ENCODE data around the gene SPATA9.
A peak's percentile ranks its signal among the peaks of the same experiment; 100 is the strongest.

SPATA9 gene

DNA sequence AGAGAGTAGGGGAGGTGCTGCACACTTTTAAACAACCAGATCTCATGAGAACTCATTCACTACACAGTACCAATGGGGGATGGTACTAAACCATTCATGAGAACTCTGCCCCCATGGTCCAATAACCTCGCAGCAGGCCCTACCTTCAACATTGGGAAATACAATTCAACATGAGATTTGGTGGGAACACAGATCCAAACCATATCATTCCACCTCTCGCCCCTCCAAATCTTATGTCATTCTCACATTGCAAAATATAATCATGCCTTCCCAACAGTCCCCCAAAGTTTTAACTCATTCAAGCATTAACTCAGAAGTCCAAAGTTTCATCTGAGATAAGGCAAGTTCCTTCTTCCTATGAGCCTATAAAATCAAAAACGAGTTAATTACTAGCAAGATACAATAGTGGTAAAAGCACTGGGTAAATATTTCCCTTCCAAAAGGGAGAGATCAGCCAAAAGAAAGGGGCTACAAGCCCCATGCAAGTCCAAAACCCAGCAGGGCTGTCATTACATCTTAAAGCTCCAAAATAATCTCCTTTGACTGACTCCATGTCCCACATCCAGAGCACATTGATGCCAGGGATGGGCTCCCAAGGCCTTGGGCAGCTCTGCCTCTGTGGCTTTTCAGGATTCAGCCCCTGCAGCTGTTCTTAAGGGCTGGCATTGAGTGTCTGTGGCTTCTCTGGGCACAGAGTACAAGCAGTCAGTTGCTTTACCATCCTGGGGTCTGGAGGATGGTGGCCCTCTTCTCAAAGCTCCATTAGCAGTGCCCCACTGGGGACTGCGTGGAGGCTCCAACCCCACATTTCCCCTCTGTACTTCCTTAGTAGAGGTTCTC lies 54.6 kb downstream of the SPATA9 start:
- no peak for TF ChIP-seq Cebpa-rat (IDR thresholded peaks at IDR 0.05)
- Histone ChIP-seq H3K27me3 (no peaks in the 10 kb centered on the region), H3K4me1 (peaks cover 20 to 50% (median 39%) of the 10 kb centered on the region in 10 experiments), H3K27ac (no peak overlapping the region), H3K4me3 (no peak overlapping the region), H4K20me1 (no peaks in the 10 kb centered on the region), H3K4me2 (peak overlapping the region in 7 of 11 experiments; percentile 18 to 62 (median 33); a peak in 11 of 22 replicates), H3K9ac (no peak overlapping the region), H3K9me3 (replicated peaks in 1 of 11) (peaks cover 0 to 19% (median 10%) of the 10 kb centered on the region in 11 experiments; a peak in 11 of 22 replicates), H3K36me3 (no peaks in the 10 kb centered on the region)

DNA sequence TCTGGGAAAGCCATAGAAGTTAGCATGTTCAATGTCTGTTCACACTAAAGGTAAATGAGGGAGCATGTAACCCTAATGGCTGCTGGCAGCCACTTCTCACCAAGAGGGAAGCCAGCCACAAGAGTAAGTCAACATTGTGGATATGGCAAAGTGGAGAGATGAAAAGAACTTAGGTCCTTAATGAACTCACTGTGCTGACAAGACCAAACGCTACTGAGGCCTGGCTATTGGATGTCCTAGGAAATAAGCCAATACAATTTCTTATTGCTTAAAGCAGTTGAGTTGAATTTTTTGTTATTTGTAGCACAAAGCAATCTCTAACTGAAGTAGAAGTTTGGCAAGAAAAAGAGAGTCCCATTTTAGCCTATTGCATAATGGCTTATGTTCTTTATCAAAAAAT lies 56.1 kb downstream of the SPATA9 start:
- Histone ChIP-seq H3K9ac (no peak overlapping the region), H3K9me3 (replicated peaks in 1 of 11) (peaks cover 0 to 11% (median 4%) of the 10 kb centered on the region in 11 experiments; a peak in 6 of 22 replicates), H4K20me1 (no peaks in the 10 kb centered on the region), H3K27ac (no peak overlapping the region), H3K36me3 (no peaks in the 10 kb centered on the region), H3K4me1 (peaks cover 26 to 58% (median 46%) of the 10 kb centered on the region in 10 experiments), H3K4me2 (no peak overlapping the region), H3K27me3 (no peaks in the 10 kb centered on the region; a peak in 1 of 22 replicates), H3K4me3 (no peak overlapping the region)
- TF ChIP-seq Cebpa-rat (IDR thresholded peaks at IDR 0.05) = no peak

DNA sequence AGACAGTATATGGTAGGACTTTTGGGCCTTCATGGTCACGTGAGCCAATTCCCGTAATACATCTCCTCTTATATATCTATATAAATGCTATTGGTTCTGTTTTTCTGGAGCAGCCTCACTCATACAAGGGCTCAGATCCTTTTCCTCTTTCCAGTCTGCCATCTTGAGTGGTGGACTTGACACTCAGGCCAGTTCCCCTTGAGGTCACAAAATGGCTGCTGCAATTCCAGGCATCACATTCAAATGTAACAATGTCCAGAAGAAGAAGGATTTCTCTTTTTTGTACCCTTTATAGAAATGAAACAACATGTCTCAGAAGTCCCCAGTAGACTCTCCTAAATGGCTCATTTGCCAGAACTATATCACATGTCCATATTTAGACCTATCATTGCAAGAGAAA lies 58.4 kb downstream of the SPATA9 start:
- peaks cover 39 to 58% (median 47%) of the 10 kb centered on the region in 10 experiments for H3K4me1 ChIP-seq
- H3K27me3 ChIP-seq = peaks cover 10 to 21% (median 12%) of the 10 kb centered on the region in 11 experiments; a peak in 21 of 22 replicates
- no peaks in the 10 kb centered on the region for H3K36me3 ChIP-seq
- H3K9ac ChIP-seq = no peak overlapping the region
- peaks cover 0 to 11% (median 0%) of the 10 kb centered on the region in 11 experiments; a peak in 5 of 22 replicates for H3K9me3 ChIP-seq (replicated peaks in 1 of 11)
- H3K27ac ChIP-seq = no peak overlapping the region
- H3K4me3 ChIP-seq = no peak overlapping the region
- H3K4me2 ChIP-seq = no peak overlapping the region
- no peak for TF ChIP-seq Cebpa-rat (IDR thresholded peaks at IDR 0.05)
- no peaks in the 10 kb centered on the region for H4K20me1 ChIP-seq

DNA sequence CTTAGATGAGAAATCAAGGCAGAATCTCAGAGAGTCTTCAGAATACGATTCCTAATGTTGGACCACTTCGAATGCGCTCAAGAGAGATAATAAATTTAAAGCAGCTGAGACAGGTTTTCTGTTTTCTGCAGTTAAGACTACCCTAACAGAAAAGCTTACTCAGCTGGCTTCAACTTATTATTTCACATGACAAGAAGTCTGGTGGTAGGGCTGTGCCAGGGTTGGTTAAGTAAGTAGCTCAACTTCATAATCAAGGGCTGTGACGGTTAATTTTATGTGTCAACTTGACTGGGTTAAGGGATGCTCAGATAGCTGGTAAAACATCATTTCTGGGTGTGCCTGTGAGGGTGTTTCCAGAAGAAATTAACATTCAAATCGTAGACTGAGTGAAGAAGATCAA lies 59.1 kb downstream of the SPATA9 start:
- H3K9ac ChIP-seq = no peak overlapping the region
- H3K27me3 ChIP-seq = peaks cover 13 to 27% (median 18%) of the 10 kb centered on the region in 11 experiments; a peak in 21 of 22 replicates
- H3K4me2 ChIP-seq = peak overlapping the region in 3 of 11 experiments; percentile 93 to 99 (median 98); a peak in 3 of 22 replicates
- no peak overlapping the region for H3K27ac ChIP-seq
- H4K20me1 ChIP-seq = no peaks in the 10 kb centered on the region
- peaks cover 39 to 58% (median 51%) of the 10 kb centered on the region in 10 experiments for H3K4me1 ChIP-seq
- no peak overlapping the region for H3K4me3 ChIP-seq
- H3K36me3 ChIP-seq = no peaks in the 10 kb centered on the region
- H3K9me3 ChIP-seq (replicated peaks in 1 of 11) = peaks cover 0 to 7% (median 0%) of the 10 kb centered on the region in 11 experiments; a peak in 5 of 22 replicates
- no peak for TF ChIP-seq Cebpa-rat (IDR thresholded peaks at IDR 0.05)

DNA sequence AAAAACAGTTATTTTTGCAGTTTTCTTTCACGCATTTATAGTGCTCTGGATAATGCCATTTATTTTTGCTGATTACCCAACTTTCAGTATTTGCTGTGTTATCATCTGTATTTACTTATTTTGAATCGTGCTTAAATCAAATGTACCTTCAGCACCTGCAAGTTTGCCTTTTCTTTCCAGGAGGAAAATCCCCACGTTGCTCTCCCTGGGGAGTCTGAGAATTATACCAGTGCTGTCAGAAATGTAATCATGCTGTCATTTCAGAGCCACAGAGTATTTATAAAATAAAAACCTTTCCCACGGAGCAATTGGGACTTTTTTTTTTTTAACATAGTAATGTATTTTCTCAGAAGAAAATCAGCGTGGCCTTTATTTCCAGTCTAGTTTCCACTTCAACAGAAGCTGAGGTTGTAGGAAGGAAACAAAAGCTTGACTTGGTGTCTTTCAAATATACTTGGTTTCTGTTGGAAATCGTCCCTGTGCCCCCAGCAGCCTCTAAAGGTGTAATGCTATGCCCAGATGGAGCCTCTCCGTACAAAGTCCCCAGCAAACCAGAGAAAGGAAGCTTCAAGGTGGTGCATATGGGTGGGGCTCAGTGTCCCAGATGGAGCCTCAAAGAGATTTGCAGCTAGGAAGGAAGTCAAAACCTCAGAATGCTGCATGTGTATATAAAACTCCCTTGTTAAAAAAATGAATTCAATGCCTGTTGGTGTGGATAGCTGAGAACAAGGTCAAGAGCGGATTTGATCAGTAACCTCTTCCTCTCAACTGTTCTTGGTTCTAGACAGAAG lies 60.8 kb downstream of the SPATA9 start:
- H4K20me1 ChIP-seq = no peaks in the 10 kb centered on the region
- peak overlapping the region in 7 of 10 experiments; percentile 62 to 69 (median 67); a peak in 12 of 20 replicates for H3K4me3 ChIP-seq
- H3K4me1 ChIP-seq = peaks cover 33 to 50% (median 46%) of the 10 kb centered on the region in 10 experiments
- H3K9ac ChIP-seq = peak overlapping the region in 6 of 11 experiments; percentile 72 to 85 (median 84); a peak in 8 of 22 replicates
- H3K36me3 ChIP-seq = no peaks in the 10 kb centered on the region
- TF ChIP-seq Cebpa-rat (IDR thresholded peaks at IDR 0.05) = no peak
- H3K27me3 ChIP-seq = peaks cover 13 to 31% (median 23%) of the 10 kb centered on the region in 11 experiments; a peak in 21 of 22 replicates
- H3K9me3 ChIP-seq (replicated peaks in 1 of 11) = no peaks in the 10 kb centered on the region
- H3K4me2 ChIP-seq = peak overlapping the region; percentile 93 to 100 (median 98)
- peak overlapping the region in 6 of 11 experiments; percentile 11 to 90 (median 84); a peak in 9 of 22 replicates for H3K27ac ChIP-seq

DNA sequence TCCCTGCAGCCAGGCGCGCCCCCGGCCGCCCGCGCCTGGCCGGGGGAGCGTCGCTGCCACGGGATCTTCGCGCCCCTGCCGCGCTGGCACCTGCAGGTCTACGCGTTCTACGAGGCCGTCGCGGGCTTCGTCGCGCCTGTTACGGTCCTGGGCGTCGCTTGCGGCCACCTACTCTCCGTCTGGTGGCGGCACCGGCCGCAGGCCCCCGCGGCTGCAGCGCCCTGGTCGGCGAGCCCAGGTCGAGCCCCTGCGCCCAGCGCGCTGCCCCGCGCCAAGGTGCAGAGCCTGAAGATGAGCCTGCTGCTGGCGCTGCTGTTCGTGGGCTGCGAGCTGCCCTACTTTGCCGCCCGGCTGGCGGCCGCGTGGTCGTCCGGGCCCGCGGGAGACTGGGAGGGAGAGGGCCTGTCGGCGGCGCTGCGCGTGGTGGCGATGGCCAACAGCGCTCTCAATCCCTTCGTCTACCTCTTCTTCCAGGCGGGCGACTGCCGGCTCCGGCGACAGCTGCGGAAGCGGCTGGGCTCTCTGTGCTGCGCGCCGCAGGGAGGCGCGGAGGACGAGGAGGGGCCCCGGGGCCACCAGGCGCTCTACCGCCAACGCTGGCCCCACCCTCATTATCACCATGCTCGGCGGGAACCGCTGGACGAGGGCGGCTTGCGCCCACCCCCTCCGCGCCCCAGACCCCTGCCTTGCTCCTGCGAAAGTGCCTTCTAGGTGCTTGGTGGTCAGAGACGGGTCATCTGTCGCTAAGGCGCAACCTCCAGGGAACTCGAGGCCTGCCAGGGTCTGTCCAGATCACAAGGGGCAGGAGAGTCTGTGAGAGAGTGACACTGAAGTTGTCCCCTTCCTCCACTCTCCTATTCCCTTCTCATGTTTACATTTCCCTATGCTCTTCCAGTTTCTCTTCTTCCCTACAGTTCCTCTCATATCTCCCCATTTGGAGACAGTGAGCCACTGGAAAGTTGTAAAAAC lies 61.6 kb downstream of the SPATA9 start:
- Histone ChIP-seq H3K27ac (peak overlapping the region; percentile 46 to 90 (median 79); a peak in 21 of 22 replicates), H3K4me3 (peak overlapping the region; percentile 62 to 78 (median 68)), H3K36me3 (no peaks in the 10 kb centered on the region), H4K20me1 (no peaks in the 10 kb centered on the region), H3K4me1 (peaks cover 33 to 50% (median 46%) of the 10 kb centered on the region in 10 experiments), H3K9me3 (replicated peaks in 1 of 11) (no peaks in the 10 kb centered on the region), H3K27me3 (peaks cover 13 to 31% (median 23%) of the 10 kb centered on the region in 11 experiments; a peak in 21 of 22 replicates), H3K4me2 (peak overlapping the region; percentile 93 to 100 (median 98)), H3K9ac (peak overlapping the region; percentile 67 to 85 (median 77))
- TF ChIP-seq Cebpa-rat (IDR thresholded peaks at IDR 0.05) = no peak

DNA sequence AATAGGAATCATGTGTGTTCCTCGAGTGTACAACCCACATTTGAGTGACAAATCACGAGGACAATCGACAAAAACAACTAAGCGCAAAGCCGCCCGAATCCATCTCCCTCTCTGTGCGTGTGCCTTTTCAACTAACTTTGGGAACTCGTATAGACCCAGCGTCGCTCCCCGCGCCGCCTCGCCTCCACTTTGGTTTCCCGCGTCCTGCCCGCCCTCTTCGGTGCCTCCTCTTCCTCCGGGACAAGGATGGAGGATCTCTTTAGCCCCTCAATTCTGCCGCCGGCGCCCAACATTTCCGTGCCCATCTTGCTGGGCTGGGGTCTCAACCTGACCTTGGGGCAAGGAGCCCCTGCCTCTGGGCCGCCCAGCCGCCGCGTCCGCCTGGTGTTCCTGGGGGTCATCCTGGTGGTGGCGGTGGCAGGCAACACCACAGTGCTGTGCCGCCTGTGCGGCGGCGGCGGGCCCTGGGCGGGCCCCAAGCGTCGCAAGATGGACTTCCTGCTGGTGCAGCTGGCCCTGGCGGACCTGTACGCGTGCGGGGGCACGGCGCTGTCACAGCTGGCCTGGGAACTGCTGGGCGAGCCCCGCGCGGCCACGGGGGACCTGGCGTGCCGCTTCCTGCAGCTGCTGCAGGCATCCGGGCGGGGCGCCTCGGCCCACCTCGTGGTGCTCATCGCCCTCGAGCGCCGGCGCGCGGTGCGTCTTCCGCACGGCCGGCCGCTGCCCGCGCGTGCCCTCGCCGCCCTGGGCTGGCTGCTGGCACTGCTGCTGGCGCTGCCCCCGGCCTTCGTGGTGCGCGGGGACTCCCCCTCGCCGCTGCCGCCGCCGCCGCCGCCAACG lies 62.5 kb downstream of the SPATA9 start, which contains the start of gene GPR150:
TSS of gene GPR150 (plus strand) at position 58 of the 840 bp plus-strand sequence. CDS start at position 247, 189 bp downstream.
- Histone ChIP-seq H3K9me3 (replicated peaks in 1 of 11) (no peaks in the 10 kb centered on the region), H3K4me1 (peaks cover 33 to 50% (median 46%) of the 10 kb centered on the region in 10 experiments), H3K4me2 (peak within 1 kb of the TSS; percentile 93 to 100 (median 98)), H3K36me3 (no peaks in the 10 kb centered on the region), H3K27ac (peak within 1 kb of the TSS; percentile 46 to 90 (median 79); a peak in 21 of 22 replicates), H3K9ac (peak within 1 kb of the TSS; percentile 67 to 85 (median 77)), H3K27me3 (peaks cover 13 to 31% (median 23%) of the 10 kb centered on the region in 11 experiments; a peak in 21 of 22 replicates), H4K20me1 (no peaks in the 10 kb centered on the region), H3K4me3 (peak within 1 kb of the TSS; percentile 62 to 78 (median 68))
- no peak for TF ChIP-seq Cebpa-rat (IDR thresholded peaks at IDR 0.05)
